VCaP (cell line): Measurements from ENCODE around the gene SLC16A7.

Experiments
- H3K27ac ChIP-seq: fragments of 450-650 bp; 2 replicates; pipeline ENCODE4 v1.5.1; 2017
- TF ChIP-seq, protein P1 (sequence below): fragments of 450-650 bp; conservative IDR thresholded peaks from 2 replicates; pipeline ENCODE4 v1.5.1; 2017; ENCODE audit warnings: mild to moderate bottlenecking, moderate library complexity

Gene SLC16A7

GRCh38 chr12:59624732-59625460 lies 29.1 kb downstream of the SLC16A7 start:
- TF ChIP-seq, protein P1, sequence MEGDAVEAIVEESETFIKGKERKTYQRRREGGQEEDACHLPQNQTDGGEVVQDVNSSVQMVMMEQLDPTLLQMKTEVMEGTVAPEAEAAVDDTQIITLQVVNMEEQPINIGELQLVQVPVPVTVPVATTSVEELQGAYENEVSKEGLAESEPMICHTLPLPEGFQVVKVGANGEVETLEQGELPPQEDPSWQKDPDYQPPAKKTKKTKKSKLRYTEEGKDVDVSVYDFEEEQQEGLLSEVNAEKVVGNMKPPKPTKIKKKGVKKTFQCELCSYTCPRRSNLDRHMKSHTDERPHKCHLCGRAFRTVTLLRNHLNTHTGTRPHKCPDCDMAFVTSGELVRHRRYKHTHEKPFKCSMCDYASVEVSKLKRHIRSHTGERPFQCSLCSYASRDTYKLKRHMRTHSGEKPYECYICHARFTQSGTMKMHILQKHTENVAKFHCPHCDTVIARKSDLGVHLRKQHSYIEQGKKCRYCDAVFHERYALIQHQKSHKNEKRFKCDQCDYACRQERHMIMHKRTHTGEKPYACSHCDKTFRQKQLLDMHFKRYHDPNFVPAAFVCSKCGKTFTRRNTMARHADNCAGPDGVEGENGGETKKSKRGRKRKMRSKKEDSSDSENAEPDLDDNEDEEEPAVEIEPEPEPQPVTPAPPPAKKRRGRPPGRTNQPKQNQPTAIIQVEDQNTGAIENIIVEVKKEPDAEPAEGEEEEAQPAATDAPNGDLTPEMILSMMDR = no peak
- H3K27ac ChIP-seq = no peak overlapping the region

- TF ChIP-seq, protein P1 = no peak
- H3K27ac ChIP-seq = no peak overlapping the region
Observed at GRCh38 chr12:59626382-59626781, 30.6 kb downstream of the SLC16A7 start.

GRCh38 chr12:59627582-59627981 lies 31.8 kb downstream of the SLC16A7 start:
- no peak overlapping the region for H3K27ac ChIP-seq
- TF ChIP-seq, protein P1 = no peak

DNA sequence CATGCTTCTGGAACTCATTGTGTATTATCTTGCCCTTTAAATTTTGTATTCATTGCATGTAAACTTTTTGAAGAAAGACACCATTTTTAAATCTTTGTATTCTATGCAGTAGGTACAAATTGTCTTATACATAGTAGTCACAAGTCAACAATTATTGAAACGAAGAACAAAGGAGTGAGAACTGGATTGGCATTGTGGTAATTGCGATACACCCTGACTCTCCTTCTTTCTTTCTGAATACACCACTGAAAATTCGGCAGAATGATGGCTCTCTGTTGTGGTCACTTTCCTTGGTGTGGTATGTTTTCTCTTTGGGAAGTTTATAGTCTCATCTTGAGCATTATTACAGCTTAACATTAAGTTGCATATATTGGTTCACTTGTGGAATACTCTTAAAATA lies 34.1 kb downstream of the SLC16A7 start:
- TF ChIP-seq, protein P1 = no peak
- H3K27ac ChIP-seq = no peak overlapping the region

GRCh38 chr12:59632408-59632807 lies 36.6 kb downstream of the SLC16A7 start:
- TF ChIP-seq, protein P1 = no peak
- no peak overlapping the region for H3K27ac ChIP-seq

DNA sequence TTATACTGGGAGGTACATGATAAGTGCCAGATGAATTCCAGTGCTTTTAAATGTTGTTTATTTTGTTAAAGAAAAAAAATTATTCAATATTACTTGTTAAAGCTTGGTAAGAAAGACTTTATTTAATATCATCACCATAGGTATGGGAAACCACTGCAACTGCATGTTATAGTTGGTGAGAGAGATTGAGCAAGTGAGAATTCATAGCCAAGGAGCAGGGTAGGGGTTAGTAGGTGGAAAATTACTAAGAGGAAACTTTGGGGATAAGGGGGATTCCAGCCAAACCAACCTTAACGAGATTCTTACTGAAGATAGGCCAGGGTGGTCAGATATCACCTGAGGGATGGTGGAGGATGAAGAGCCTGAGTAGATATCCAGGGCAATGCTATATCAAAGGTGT lies 38.4 kb downstream of the SLC16A7 start:
- no peak overlapping the region for H3K27ac ChIP-seq
- TF ChIP-seq, protein P1 = no peak

- TF ChIP-seq, protein P1 = no peak
- no peak overlapping the region for H3K27ac ChIP-seq
Observed at GRCh38 chr12:59636945-59637691, 41.3 kb downstream of the SLC16A7 start.
